H9 (cell line): ENCODE measurements around the gene CADPS2. TPM values are rescaled to one million over a fixed set of nuclear protein-coding genes. Genes with fewer than 3 reads are reported as not detected.

Experiments used
- DNase-seq: peaks from one replicate; pipeline ENCODE4 v3.0.0-alpha.2; 2017
- H2AFZ ChIP-seq: one replicate; pipeline ENCODE4 v1.6.1; 2013; ENCODE audit warnings: mild to moderate bottlenecking, low read length, control low read depth, moderate library complexity
- H2AK5ac ChIP-seq: 2 replicates; pipeline ENCODE4 v1.6.1; 2013; ENCODE audit warnings: low read length, control low read depth, mixed read lengths; ENCODE audit not compliant: insufficient read length
- H2BK120ac ChIP-seq: one replicate; pipeline ENCODE4 v1.6.1; 2013; ENCODE audit warnings: low read depth, mild to moderate bottlenecking, low read length, control low read depth, inconsistent platforms; ENCODE audit not compliant: poor library complexity, severe bottlenecking
- H2BK12ac ChIP-seq: 2 replicates; pipeline ENCODE4 v1.6.1; 2013; ENCODE audit warnings: low read length, control low read depth, mixed read lengths, low read depth; ENCODE audit not compliant: insufficient read length
- H2BK15ac ChIP-seq: 2 replicates; pipeline ENCODE4 v1.6.1; 2013; ENCODE audit warnings: low read depth, low read length, control low read depth
- H2BK20ac ChIP-seq: one replicate; pipeline ENCODE4 v1.6.1; 2013; ENCODE audit warnings: low read depth, mild to moderate bottlenecking, low read length, control low read depth, inconsistent platforms; ENCODE audit not compliant: poor library complexity, severe bottlenecking
- H2BK5ac ChIP-seq: 2 replicates; pipeline ENCODE4 v1.6.1; 2013; ENCODE audit warnings: low read length, control low read depth, mixed read lengths; ENCODE audit not compliant: insufficient read length
- H3K14ac ChIP-seq: 2 replicates; pipeline ENCODE4 v1.6.1; 2013; ENCODE audit warnings: low read length, control low read depth; ENCODE audit not compliant: insufficient read depth
- H3K18ac ChIP-seq: 2 replicates; pipeline ENCODE4 v1.6.1; 2013; ENCODE audit warnings: low read depth, mild to moderate bottlenecking, mixed read lengths, low read length, control low read depth; ENCODE audit not compliant: insufficient read length
- H3K23ac ChIP-seq: 2 replicates; pipeline ENCODE4 v1.6.1; 2013; ENCODE audit warnings: low read length, control low read depth, mixed read lengths, low read depth; ENCODE audit not compliant: insufficient read length
- H3K23me2 ChIP-seq: 2 replicates; pipeline ENCODE4 v1.6.1; 2013; ENCODE audit warnings: low read depth, mild to moderate bottlenecking, mixed read lengths, low read length, control low read depth; ENCODE audit not compliant: insufficient read length, poor library complexity, severe bottlenecking
- H3K27ac ChIP-seq: 2 replicates; pipeline ENCODE4 v1.5.1; 2013; ENCODE audit warnings: low read length, control low read depth, mixed read lengths, low read depth; ENCODE audit not compliant: insufficient read length
- H3K27me3 ChIP-seq: 2 replicates; pipeline ENCODE4 v1.6.1; 2013; ENCODE audit warnings: low read length, control low read depth, inconsistent platforms; ENCODE audit not compliant: insufficient read depth
- H3K4ac ChIP-seq: 2 replicates; pipeline ENCODE4 v1.6.1; 2013; ENCODE audit warnings: low read depth, mild to moderate bottlenecking, control low read depth, inconsistent platforms, low read length, moderate library complexity
- H3K4me1 ChIP-seq: 2 replicates; pipeline ENCODE4 v1.6.1; 2013; ENCODE audit warnings: low read length, control low read depth, inconsistent platforms; ENCODE audit not compliant: insufficient read depth
- H3K4me2 ChIP-seq: 2 replicates; pipeline ENCODE4 v1.6.1; 2013; ENCODE audit warnings: low read length, control low read depth, mixed read lengths; ENCODE audit not compliant: insufficient read length, insufficient read depth
- H3K56ac ChIP-seq: 2 replicates; pipeline ENCODE4 v1.6.1; 2013; ENCODE audit warnings: low read depth, mild to moderate bottlenecking, mixed read lengths, low read length, control low read depth; ENCODE audit not compliant: insufficient read length
- H3K79me1 ChIP-seq: 2 replicates; pipeline ENCODE4 v1.6.1; 2013; ENCODE audit warnings: low read depth, mild to moderate bottlenecking, moderate library complexity, low read length, control low read depth, inconsistent platforms; ENCODE audit not compliant: insufficient read depth, poor library complexity, severe bottlenecking
- H3K79me2 ChIP-seq: 2 replicates; pipeline ENCODE4 v1.6.1; 2013; ENCODE audit warnings: low read length, control low read depth, inconsistent platforms; ENCODE audit not compliant: insufficient read depth
- H3K9ac ChIP-seq: 2 replicates; pipeline ENCODE4 v1.6.1; 2013; ENCODE audit warnings: low read length, control low read depth, mixed read lengths; ENCODE audit not compliant: insufficient read length; ENCODE audit errors: extremely low read depth
- H3K9me3 ChIP-seq: one replicate; pipeline ENCODE4 v1.6.1; 2013; ENCODE audit warnings: low read depth, low read length, inconsistent platforms; ENCODE audit not compliant: control insufficient read depth
- H3T11ph ChIP-seq: one replicate; pipeline ENCODE4 v1.6.1; 2013; ENCODE audit warnings: mild to moderate bottlenecking, low read length, control low read depth, inconsistent platforms
- H4K20me1 ChIP-seq: one replicate; pipeline ENCODE4 v1.6.1; 2013; ENCODE audit not compliant: control insufficient read depth, insufficient read length, insufficient read depth
- H4K5ac ChIP-seq: 2 replicates; pipeline ENCODE4 v1.6.1; 2013; ENCODE audit warnings: low read depth, mild to moderate bottlenecking, mixed read lengths, low read length, control low read depth; ENCODE audit not compliant: insufficient read length
- H4K8ac ChIP-seq: replicated peaks from 2 replicates; pipeline ENCODE4 v1.6.1; 2013; ENCODE audit warnings: low read length, control low read depth, mixed read lengths, low read depth; ENCODE audit not compliant: insufficient read length
- H4K91ac ChIP-seq: 2 replicates; pipeline ENCODE4 v1.6.1; 2013; ENCODE audit warnings: low read depth, mild to moderate bottlenecking, moderate library complexity, mixed read lengths, low read length, control low read depth; ENCODE audit not compliant: insufficient read length
- H3K27ac Mint-ChIP-seq, 3 experiments: 2 replicates in 2 of 3; 3 replicates in 1 of 3; pipeline ENCODE4 v1.8.0; 2020 to 2021; ENCODE audit warnings: mixed read lengths in 3 of 3, mild to moderate bottlenecking in 1 of 3, moderate library complexity in 1 of 3
- H3K27me3 Mint-ChIP-seq: 2 replicates; pipeline ENCODE4 v1.8.0; 2021; ENCODE audit warnings: low read depth, mild to moderate bottlenecking, moderate library complexity, mixed read lengths
- H3K36me3 Mint-ChIP-seq, 3 experiments: 2 replicates in 2 of 3; 3 replicates in 1 of 3; pipeline ENCODE4 v1.8.0; 2020 to 2021; ENCODE audit warnings: low read depth in 3 of 3, mixed read lengths in 3 of 3; ENCODE audit not compliant: insufficient read depth in 1 of 3
- H3K4me1 Mint-ChIP-seq, 2 experiments: 2 replicates each; pipeline ENCODE4 v1.8.0; 2020; ENCODE audit warnings: mixed read lengths in 2 of 2
- H3K4me3 Mint-ChIP-seq, 2 experiments: 2 replicates in 1 of 2; 3 replicates in 1 of 2; pipeline ENCODE4 v1.8.0; 2020 to 2021; ENCODE audit warnings: mild to moderate bottlenecking in 2 of 2, mixed read lengths in 2 of 2, moderate library complexity in 1 of 2
- H3K9me3 Mint-ChIP-seq, 2 experiments: 2 replicates in 1 of 2; 3 replicates in 1 of 2; pipeline ENCODE4 v1.8.0; 2020; ENCODE audit warnings: mild to moderate bottlenecking in 2 of 2, mixed read lengths in 2 of 2, moderate library complexity in 1 of 2
- CTCF ChIP-seq: fragments of 200-600 bp; sonication (generic); conservative IDR thresholded peaks from 3 replicates; pipeline ENCODE4 v1.8.0; 2021; ENCODE audit warnings: antibody characterized with exemption, mild to moderate bottlenecking
- WGBS: extraction: QIAGEN DNeasy Blood & Tissue Kit; methylation state at CpG from one replicate; pipeline ENCODE4 v1.1.7; 2013; ENCODE audit warnings: missing lambda C conversion rate, low lambda C conversion rate, mixed read lengths; ENCODE audit not compliant: insufficient read length; ENCODE audit errors: extremely low coverage; 5-methylcytosine and 5-hydroxymethylcytosine counted together
- total RNA-seq: library from RNA; stranded (reverse); gene quantifications from 2 replicates; pipeline ENCODE4 v1.2.1, GENCODE V29; 2021

The CADPS2 gene
- total RNA-seq, 1 experiment from 2014 or later = 7.1 TPM

DNA sequence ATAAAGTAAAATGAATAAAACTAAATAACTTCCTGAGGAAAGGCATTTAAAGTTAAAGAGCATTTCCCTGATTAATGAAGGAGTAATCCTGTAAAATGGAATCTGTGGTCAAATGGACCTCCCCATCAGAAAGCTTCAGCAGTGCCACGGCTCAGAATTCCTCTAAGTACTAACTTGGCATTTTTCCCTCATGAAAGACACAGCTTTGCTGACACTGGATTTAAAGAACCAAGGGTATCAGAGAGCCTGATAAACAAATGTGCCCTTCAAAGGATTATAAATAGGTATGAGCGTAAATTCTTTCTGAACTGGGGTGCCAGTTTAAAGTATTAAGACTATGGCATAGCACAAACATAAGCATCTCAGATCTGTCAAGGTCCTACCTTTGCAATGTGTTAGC, 159.4 kb downstream of the CADPS2 start:
- H3K27ac ChIP-seq = no peak overlapping the region
- no peak overlapping the region for H3K18ac ChIP-seq
- no peaks in the 10 kb centered on the region for H3K27me3 ChIP-seq
- H2BK5ac ChIP-seq = no peak overlapping the region
- Mint-ChIP-seq H3K36me3 (no peaks in the 10 kb centered on the region; a peak in 1 of 7 replicates), H3K4me3 (no peak overlapping the region), H3K9me3 (no peaks in the 10 kb centered on the region), H3K4me1 (peaks cover 6 to 8% of the 10 kb centered on the region in 2 experiments), H3K27ac (no peak overlapping the region), H3K27me3 (no peaks in the 10 kb centered on the region)
- no peak overlapping the region for H3K23ac ChIP-seq
- H2BK12ac ChIP-seq = no peak overlapping the region
- H3K4ac ChIP-seq = no peak overlapping the region
- no peaks in the 10 kb centered on the region for H3K79me1 ChIP-seq
- DNase-seq = no peak
- no peaks in the 10 kb centered on the region; the same call in 1 of the 2 replicates for H3K4me1 ChIP-seq
- H3K4me2 ChIP-seq = no peak overlapping the region
- no peaks in the 10 kb centered on the region for H3K23me2 ChIP-seq
- no peaks in the 10 kb centered on the region; the same call in 1 of the 2 replicates for H3K79me2 ChIP-seq
- no peak overlapping the region for H4K91ac ChIP-seq
- no peak overlapping the region for H2AFZ ChIP-seq
- H2BK20ac ChIP-seq = no peak overlapping the region
- WGBS = no CpG with 5 or more reads among the region's 2 CpGs
- H4K5ac ChIP-seq = no peak overlapping the region
- no peaks in the 10 kb centered on the region for H3K9me3 ChIP-seq
- H3T11ph ChIP-seq = no peak overlapping the region
- no peak overlapping the region for H2BK15ac ChIP-seq
- TF ChIP-seq CTCF = no peak
- H2AK5ac ChIP-seq = no peak overlapping the region
- no peak overlapping the region for H3K56ac ChIP-seq
- no peaks in the 10 kb centered on the region for H4K20me1 ChIP-seq
- no peak overlapping the region for H2BK120ac ChIP-seq
- no peak overlapping the region for H3K9ac ChIP-seq
- no peak overlapping the region for H3K14ac ChIP-seq
- no peak overlapping the region for H4K8ac ChIP-seq
